Measurements from ENCODE around the gene TLR1.

Gene TLR1

GRCh38 chr4:38765382-38765781, 39.2 kb downstream of the TLR1 start:
- DNase-seq (ENCODE audit: extremely low read depth, low read depth): no peak
- TF ChIP-seq, protein P1, sequence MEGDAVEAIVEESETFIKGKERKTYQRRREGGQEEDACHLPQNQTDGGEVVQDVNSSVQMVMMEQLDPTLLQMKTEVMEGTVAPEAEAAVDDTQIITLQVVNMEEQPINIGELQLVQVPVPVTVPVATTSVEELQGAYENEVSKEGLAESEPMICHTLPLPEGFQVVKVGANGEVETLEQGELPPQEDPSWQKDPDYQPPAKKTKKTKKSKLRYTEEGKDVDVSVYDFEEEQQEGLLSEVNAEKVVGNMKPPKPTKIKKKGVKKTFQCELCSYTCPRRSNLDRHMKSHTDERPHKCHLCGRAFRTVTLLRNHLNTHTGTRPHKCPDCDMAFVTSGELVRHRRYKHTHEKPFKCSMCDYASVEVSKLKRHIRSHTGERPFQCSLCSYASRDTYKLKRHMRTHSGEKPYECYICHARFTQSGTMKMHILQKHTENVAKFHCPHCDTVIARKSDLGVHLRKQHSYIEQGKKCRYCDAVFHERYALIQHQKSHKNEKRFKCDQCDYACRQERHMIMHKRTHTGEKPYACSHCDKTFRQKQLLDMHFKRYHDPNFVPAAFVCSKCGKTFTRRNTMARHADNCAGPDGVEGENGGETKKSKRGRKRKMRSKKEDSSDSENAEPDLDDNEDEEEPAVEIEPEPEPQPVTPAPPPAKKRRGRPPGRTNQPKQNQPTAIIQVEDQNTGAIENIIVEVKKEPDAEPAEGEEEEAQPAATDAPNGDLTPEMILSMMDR (IDR thresholded peaks at IDR 0.05; ENCODE audit: low read depth, low read length, missing control alignments): no peak
- H3K4me3 ChIP-seq (replicated peaks; ENCODE audit: low read depth, low read length): no peak overlapping the region

- DNase-seq (ENCODE audit: extremely low read depth, low read depth): no peak
- H3K4me3 ChIP-seq (replicated peaks; ENCODE audit: low read depth, low read length): no peak overlapping the region
- TF ChIP-seq, protein P1 (IDR thresholded peaks at IDR 0.05; ENCODE audit: low read depth, low read length, missing control alignments): no peak
Observed at GRCh38 chr4:38764277-38764676, 40.3 kb downstream of the TLR1 start.

DNA sequence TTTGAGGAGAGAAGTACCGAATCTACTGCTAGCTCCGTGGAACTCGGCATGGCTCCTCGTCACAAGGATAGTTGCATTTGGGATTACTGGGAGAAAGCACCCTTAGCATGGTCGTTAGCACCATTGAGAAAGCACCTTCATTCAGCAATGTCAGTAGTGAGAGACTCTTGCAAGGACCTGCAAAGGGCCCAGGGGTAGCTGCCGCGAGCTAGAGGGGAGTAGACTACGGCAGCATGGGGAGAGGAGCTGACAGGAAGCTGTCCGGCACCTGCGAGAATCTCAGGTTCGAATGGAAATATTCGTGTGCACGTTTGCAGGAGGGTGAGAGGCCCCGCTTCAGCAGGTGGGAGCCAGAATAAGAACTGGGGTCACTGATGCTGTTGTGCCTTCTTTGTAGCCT, 42.0 kb downstream of the TLR1 start:
- no peak for DNase-seq (ENCODE audit: extremely low read depth, low read depth)
- TF ChIP-seq, protein P1 (IDR thresholded peaks at IDR 0.05; ENCODE audit: low read depth, low read length, missing control alignments): no peak
- no peak overlapping the region for H3K4me3 ChIP-seq (replicated peaks; ENCODE audit: low read depth, low read length)

GRCh38 chr4:38759790-38760122, 44.8 kb downstream of the TLR1 start:
- H3K4me3 ChIP-seq (replicated peaks; ENCODE audit: low read depth, low read length): no peak overlapping the region
- no peak for DNase-seq (ENCODE audit: extremely low read depth, low read depth)
- TF ChIP-seq, protein P1 (IDR thresholded peaks at IDR 0.05; ENCODE audit: low read depth, low read length, missing control alignments): no peak

GRCh38 chr4:38759113-38759789, 45.3 kb downstream of the TLR1 start:
- no peak overlapping the region for H3K4me3 ChIP-seq (replicated peaks; ENCODE audit: low read depth, low read length)
- DNase-seq (ENCODE audit: extremely low read depth, low read depth): peak; percentile 33
- TF ChIP-seq, protein P1 (IDR thresholded peaks at IDR 0.05; ENCODE audit: low read depth, low read length, missing control alignments): peak; percentile 58

GRCh38 chr4:38757945-38758600, 46.5 kb downstream of the TLR1 start:
- TF ChIP-seq, protein P1 (IDR thresholded peaks at IDR 0.05; ENCODE audit: low read depth, low read length, missing control alignments): peak; percentile 23
- DNase-seq (ENCODE audit: extremely low read depth, low read depth): no peak
- H3K4me3 ChIP-seq (replicated peaks; ENCODE audit: low read depth, low read length): no peak overlapping the region
